Astrocyte of the cerebellum (primary cell): ENCODE measurements around the gene ZFPL1.

Experiments
- DNase-seq: peaks from one replicate; pipeline ENCODE4 v3.0.0-alpha.2; 2011; ENCODE audit warnings: low read depth
- H3K4me3 ChIP-seq: 2 replicates; pipeline ENCODE4 v1.5.1; 2011; ENCODE audit warnings: mild to moderate bottlenecking, low read depth, low read length, moderate library complexity
- CTCF ChIP-seq: IDR thresholded peaks from 2 replicates; pipeline ENCODE4 v1.5.1; 2012; ENCODE audit warnings: low read length, low read depth, moderate library complexity, mild to moderate bottlenecking; ENCODE audit errors: missing control alignments
- in situ Hi-C: cut with HindIII; loops from 2 replicates; pipeline ENCODE4 v1.10.0; 2017; ENCODE audit warnings: low sequenced_read_pairs

The ZFPL1 gene

DNA sequence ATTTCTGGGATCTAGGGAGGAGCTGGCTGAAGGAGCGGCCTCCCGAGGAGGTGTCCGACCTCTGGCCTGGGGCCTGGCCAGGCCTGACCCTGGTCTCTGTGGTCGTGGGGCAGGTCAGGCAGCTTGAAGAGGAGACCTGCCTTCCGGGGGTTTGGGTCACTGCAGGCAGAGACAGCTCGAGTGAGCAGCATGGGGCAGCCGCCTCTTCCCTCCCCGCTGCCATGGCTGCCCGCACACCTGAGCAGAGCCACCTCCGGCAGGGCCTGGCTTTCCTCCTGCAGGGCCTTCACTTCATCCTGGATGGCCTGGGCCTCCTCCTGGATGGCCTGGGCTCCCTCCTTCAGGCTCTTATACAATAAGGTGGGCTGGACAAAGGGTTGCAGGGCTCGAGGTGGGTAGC, 17.7 kb upstream of the ZFPL1 start:
- in situ Hi-C loops: no loop called here
- no peak overlapping the region for H3K4me3 ChIP-seq
- no peak for TF ChIP-seq CTCF
- DNase-seq: no peak

DNA sequence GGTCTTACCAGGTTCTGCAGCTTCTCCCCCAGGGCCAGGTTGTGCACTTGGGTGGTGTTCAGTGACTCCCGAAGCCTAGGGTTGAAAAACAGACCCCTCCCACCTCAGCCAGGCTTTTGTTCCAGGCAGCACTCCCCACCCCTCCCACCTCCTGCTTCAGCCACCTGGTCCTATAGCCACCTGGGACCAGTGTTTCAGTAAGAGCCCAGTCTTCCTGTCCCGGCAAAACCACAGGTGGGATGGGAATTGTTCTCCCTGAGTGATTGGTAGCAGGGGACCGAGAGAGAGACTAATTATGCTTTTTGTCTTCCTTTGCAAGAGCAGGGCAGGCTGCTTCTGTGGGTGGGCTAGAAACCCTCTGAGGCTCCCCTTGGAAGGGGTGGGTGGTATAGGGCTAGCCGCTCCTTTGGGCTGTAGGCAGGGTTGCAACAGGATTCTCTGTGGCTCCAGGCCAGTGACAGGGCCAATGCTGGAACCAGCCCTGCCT, 17.2 kb upstream of the ZFPL1 start:
- no peak overlapping the region for H3K4me3 ChIP-seq
- in situ Hi-C loops: no loop called here
- DNase-seq: no peak
- no peak for TF ChIP-seq CTCF

GRCh38 chr11:65067446-65067845, 16.6 kb upstream of the ZFPL1 start:
- no peak overlapping the region for H3K4me3 ChIP-seq
- TF ChIP-seq CTCF: no peak
- DNase-seq: no peak
- in situ Hi-C loops: no loop called here

DNA sequence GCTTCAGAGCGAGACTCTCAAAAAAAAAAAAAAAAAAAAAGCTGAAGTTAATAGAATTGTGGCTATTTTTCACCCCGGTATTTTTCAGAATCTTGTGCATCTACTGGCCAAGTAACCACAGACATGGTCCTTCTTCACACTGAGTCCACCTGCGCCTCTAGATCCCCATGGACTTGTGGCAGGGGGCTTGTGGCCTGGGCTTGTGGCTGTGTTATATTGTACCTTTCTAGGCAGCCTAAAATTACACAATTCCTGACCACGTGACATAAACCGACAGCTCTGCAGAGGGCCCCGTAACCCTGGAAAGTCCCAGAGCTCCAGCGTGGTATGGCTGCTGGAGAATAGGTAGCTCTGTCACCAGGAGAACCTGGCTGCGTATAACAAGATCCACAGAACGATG, 14.8 kb upstream of the ZFPL1 start:
- no peak for TF ChIP-seq CTCF
- no peak for DNase-seq
- in situ Hi-C loops: no loop called here
- H3K4me3 ChIP-seq: no peak overlapping the region

DNA sequence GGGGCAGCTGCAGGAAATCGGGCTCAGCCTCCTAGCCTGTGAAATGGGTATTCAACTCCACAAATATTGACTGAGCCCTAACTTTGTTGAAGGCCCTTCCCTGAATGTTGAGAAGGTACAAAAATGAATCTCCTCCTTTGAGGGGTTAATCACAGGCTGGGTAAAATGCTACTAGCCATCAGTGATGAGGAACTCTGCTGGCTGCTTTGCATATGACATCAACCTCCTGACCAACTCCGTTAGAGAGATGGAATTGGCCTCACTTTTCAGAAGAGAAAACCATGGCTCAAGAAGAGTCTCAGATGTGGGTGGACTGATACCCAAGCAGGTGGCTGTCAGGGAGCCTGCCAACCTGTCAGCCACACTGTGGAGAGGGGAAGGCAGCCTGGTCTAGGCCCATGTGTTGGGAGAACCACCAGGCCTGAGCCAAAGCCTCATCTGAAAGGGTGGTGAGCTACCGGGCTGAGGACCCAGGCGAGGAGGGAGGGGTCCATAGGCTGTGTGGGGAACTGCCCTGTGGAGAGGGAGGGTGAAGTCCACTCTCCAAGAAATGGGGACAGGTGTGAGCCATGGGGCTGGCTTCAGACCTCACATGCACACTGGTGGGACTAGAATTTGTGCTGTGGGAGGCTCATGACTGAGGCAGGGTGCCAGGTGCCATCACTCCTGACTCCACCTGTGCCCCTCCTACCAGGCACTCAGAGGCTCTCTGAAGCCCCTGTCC, 12.0 kb upstream of the ZFPL1 start:
- in situ Hi-C loops: no loop called here
- no peak for TF ChIP-seq CTCF

DNA sequence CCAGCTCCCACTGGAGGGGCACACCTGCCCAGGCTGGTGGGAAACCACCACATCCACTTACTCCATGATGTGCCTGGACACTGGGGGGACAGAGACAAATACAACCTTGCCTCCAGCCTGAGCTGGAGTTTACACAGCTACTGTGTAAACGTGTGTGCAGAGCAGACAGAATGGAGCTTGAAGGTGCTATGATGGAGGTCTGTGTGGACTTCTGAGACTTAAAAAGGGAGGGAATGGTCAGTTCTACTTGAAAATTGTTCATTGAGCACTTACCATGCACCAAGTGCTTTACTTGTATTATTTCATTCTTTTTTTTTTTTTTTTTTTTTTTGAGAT, 11.4 kb upstream of the ZFPL1 start:
- in situ Hi-C loops: no loop called here
- H3K4me3 ChIP-seq: no peak overlapping the region
- TF ChIP-seq CTCF: no peak
- DNase-seq: no peak

More for the DNA sequence above, 12.0 kb upstream of the ZFPL1 start:
- DNase-seq: no peak
- H3K4me3 ChIP-seq: no peak overlapping the region
